GM19351 (cell line): ENCODE results near the gene SLC8A1.

ENCODE experiments used
- ATAC-seq: cut with Tn5 transposase; IDR thresholded peaks from one replicate; pipeline ENCODE4 v1.9.1; 2021; ENCODE audit warnings: mild to moderate bottlenecking, moderate library complexity; ENCODE audit not compliant: unreplicated experiment

Gene SLC8A1

GRCh38 chr2:40169856-40170255 is 282.0 kb downstream of the SLC8A1 start:
- no peak for ATAC-seq

GRCh38 chr2:40169430-40169829 is 282.5 kb downstream of the SLC8A1 start:
- no peak for ATAC-seq

- no peak for ATAC-seq
Measured at GRCh38 chr2:40168546-40168945, 283.3 kb downstream of the SLC8A1 start.

- no peak for ATAC-seq
Measured at GRCh38 chr2:40168032-40168431, 283.9 kb downstream of the SLC8A1 start.

- no peak for ATAC-seq
Measured at GRCh38 chr2:40166006-40166405, 285.9 kb downstream of the SLC8A1 start.

GRCh38 chr2:40165509-40165844 is 286.4 kb downstream of the SLC8A1 start:
- ATAC-seq, result no peak

GRCh38 chr2:40164736-40165508 is 287.0 kb downstream of the SLC8A1 start:
- no peak for ATAC-seq

GRCh38 chr2:40161986-40162385 is 289.9 kb downstream of the SLC8A1 start:
- no peak for ATAC-seq

GRCh38 chr2:40160751-40161218 is 291.1 kb downstream of the SLC8A1 start:
- ATAC-seq, result no peak

GRCh38 chr2:40159333-40159732 is 292.6 kb downstream of the SLC8A1 start:
- ATAC-seq, result no peak

GRCh38 chr2:40158781-40159180 is 293.1 kb downstream of the SLC8A1 start:
- no peak for ATAC-seq

GRCh38 chr2:40155728-40156127 is 296.2 kb downstream of the SLC8A1 start:
- no peak for ATAC-seq

GRCh38 chr2:40150266-40150665 is 301.6 kb downstream of the SLC8A1 start:
- ATAC-seq, result no peak

GRCh38 chr2:40148334-40148733 is 303.6 kb downstream of the SLC8A1 start:
- ATAC-seq, result no peak

- no peak for ATAC-seq
Measured at GRCh38 chr2:40147360-40147759, 304.5 kb downstream of the SLC8A1 start.

- no peak for ATAC-seq
Measured at GRCh38 chr2:40144022-40144421, 307.9 kb downstream of the SLC8A1 start.

- ATAC-seq, result no peak
Measured at GRCh38 chr2:40138314-40138713, 313.6 kb downstream of the SLC8A1 start.

GRCh38 chr2:40131081-40131704 is 320.7 kb downstream of the SLC8A1 start:
- ATAC-seq, result no peak

- no peak for ATAC-seq
Measured at GRCh38 chr2:40130251-40130994, 321.5 kb downstream of the SLC8A1 start.

GRCh38 chr2:40129725-40130124 is 322.2 kb downstream of the SLC8A1 start:
- ATAC-seq, result no peak

GRCh38 chr2:40128796-40129195 is 323.1 kb downstream of the SLC8A1 start:
- ATAC-seq, result no peak
